ENCODE results near the gene SLC22A4. TPM values are rescaled to one million over a fixed set of nuclear protein-coding genes. Genes with fewer than 3 reads are reported as not detected.

Gene SLC22A4
- total and polyA plus RNA-seq, 2 of the 8 experiments (the other 6 are each of a cell fraction or from before 2014, with no cell fraction given), result 0.45 to 0.60 TPM

DNA sequence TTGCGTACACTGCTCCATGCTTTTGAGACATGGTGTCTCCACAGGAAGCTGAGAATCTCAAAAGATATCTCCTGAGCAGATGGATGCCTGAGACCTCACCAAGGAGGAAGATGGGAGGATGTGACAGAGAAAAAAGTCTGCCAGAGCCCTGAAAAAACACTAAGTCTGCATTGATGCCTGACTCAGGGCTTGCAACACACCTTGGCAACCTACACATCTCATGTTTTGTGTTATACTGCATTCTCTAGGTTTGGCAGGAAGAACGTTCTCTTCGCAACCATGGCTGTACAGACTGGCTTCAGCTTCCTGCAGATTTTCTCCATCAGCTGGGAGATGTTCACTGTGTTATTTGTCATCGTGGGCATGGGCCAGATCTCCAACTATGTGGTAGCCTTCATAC is 19.2 kb downstream of the SLC22A4 start (continued):
- TF ChIP-seq, protein P1, sequence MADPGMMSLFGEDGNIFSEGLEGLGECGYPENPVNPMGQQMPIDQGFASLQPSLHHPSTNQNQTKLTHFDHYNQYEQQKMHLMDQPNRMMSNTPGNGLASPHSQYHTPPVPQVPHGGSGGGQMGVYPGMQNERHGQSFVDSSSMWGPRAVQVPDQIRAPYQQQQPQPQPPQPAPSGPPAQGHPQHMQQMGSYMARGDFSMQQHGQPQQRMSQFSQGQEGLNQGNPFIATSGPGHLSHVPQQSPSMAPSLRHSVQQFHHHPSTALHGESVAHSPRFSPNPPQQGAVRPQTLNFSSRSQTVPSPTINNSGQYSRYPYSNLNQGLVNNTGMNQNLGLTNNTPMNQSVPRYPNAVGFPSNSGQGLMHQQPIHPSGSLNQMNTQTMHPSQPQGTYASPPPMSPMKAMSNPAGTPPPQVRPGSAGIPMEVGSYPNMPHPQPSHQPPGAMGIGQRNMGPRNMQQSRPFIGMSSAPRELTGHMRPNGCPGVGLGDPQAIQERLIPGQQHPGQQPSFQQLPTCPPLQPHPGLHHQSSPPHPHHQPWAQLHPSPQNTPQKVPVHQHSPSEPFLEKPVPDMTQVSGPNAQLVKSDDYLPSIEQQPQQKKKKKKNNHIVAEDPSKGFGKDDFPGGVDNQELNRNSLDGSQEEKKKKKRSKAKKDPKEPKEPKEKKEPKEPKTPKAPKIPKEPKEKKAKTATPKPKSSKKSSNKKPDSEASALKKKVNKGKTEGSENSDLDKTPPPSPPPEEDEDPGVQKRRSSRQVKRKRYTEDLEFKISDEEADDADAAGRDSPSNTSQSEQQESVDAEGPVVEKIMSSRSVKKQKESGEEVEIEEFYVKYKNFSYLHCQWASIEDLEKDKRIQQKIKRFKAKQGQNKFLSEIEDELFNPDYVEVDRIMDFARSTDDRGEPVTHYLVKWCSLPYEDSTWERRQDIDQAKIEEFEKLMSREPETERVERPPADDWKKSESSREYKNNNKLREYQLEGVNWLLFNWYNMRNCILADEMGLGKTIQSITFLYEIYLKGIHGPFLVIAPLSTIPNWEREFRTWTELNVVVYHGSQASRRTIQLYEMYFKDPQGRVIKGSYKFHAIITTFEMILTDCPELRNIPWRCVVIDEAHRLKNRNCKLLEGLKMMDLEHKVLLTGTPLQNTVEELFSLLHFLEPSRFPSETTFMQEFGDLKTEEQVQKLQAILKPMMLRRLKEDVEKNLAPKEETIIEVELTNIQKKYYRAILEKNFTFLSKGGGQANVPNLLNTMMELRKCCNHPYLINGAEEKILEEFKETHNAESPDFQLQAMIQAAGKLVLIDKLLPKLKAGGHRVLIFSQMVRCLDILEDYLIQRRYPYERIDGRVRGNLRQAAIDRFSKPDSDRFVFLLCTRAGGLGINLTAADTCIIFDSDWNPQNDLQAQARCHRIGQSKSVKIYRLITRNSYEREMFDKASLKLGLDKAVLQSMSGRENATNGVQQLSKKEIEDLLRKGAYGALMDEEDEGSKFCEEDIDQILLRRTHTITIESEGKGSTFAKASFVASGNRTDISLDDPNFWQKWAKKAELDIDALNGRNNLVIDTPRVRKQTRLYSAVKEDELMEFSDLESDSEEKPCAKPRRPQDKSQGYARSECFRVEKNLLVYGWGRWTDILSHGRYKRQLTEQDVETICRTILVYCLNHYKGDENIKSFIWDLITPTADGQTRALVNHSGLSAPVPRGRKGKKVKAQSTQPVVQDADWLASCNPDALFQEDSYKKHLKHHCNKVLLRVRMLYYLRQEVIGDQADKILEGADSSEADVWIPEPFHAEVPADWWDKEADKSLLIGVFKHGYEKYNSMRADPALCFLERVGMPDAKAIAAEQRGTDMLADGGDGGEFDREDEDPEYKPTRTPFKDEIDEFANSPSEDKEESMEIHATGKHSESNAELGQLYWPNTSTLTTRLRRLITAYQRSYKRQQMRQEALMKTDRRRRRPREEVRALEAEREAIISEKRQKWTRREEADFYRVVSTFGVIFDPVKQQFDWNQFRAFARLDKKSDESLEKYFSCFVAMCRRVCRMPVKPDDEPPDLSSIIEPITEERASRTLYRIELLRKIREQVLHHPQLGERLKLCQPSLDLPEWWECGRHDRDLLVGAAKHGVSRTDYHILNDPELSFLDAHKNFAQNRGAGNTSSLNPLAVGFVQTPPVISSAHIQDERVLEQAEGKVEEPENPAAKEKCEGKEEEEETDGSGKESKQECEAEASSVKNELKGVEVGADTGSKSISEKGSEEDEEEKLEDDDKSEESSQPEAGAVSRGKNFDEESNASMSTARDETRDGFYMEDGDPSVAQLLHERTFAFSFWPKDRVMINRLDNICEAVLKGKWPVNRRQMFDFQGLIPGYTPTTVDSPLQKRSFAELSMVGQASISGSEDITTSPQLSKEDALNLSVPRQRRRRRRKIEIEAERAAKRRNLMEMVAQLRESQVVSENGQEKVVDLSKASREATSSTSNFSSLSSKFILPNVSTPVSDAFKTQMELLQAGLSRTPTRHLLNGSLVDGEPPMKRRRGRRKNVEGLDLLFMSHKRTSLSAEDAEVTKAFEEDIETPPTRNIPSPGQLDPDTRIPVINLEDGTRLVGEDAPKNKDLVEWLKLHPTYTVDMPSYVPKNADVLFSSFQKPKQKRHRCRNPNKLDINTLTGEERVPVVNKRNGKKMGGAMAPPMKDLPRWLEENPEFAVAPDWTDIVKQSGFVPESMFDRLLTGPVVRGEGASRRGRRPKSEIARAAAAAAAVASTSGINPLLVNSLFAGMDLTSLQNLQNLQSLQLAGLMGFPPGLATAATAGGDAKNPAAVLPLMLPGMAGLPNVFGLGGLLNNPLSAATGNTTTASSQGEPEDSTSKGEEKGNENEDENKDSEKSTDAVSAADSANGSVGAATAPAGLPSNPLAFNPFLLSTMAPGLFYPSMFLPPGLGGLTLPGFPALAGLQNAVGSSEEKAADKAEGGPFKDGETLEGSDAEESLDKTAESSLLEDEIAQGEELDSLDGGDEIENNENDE (IDR thresholded peaks at IDR 0.05; ENCODE audit: insufficient replicate concordance, low read length), result no peak
- TF ChIP-seq BRCA1 (IDR thresholded peaks at IDR 0.05; ENCODE audit: low read depth, low read length) (no peak), RAD21 (IDR thresholded peaks at IDR 0.05 in 1 of 2, conservative IDR thresholded peaks at IDR 0.05 in 1 of 2; ENCODE audit: low read depth in 2 of 2, low read length in 2 of 2) (no peak), TCF12 (IDR thresholded peaks at IDR 0.05; ENCODE audit: low read depth, low read length) (no peak), HDAC6 (IDR thresholded peaks at IDR 0.05; ENCODE audit: low read depth, low read length) (no peak), MAFK (IDR thresholded peaks at IDR 0.05; ENCODE audit: low read depth, low read length) (no peak)
- TF ChIP-seq, protein P2, sequence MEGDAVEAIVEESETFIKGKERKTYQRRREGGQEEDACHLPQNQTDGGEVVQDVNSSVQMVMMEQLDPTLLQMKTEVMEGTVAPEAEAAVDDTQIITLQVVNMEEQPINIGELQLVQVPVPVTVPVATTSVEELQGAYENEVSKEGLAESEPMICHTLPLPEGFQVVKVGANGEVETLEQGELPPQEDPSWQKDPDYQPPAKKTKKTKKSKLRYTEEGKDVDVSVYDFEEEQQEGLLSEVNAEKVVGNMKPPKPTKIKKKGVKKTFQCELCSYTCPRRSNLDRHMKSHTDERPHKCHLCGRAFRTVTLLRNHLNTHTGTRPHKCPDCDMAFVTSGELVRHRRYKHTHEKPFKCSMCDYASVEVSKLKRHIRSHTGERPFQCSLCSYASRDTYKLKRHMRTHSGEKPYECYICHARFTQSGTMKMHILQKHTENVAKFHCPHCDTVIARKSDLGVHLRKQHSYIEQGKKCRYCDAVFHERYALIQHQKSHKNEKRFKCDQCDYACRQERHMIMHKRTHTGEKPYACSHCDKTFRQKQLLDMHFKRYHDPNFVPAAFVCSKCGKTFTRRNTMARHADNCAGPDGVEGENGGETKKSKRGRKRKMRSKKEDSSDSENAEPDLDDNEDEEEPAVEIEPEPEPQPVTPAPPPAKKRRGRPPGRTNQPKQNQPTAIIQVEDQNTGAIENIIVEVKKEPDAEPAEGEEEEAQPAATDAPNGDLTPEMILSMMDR (IDR thresholded peaks at IDR 0.05; ENCODE audit: control extremely low read depth in 1 of 3, insufficient read depth in 1 of 3, low read depth in 1 of 3, low read length in 3 of 3), result no peak
- TF ChIP-seq, protein P3, sequence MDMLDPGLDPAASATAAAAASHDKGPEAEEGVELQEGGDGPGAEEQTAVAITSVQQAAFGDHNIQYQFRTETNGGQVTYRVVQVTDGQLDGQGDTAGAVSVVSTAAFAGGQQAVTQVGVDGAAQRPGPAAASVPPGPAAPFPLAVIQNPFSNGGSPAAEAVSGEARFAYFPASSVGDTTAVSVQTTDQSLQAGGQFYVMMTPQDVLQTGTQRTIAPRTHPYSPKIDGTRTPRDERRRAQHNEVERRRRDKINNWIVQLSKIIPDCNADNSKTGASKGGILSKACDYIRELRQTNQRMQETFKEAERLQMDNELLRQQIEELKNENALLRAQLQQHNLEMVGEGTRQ (IDR thresholded peaks at IDR 0.05; ENCODE audit: low read length), result no peak

Data from H1 (cell line).